CD14-positive monocyte (primary cell): ENCODE measurements around the gene SHB. TPM values are rescaled to one million over a fixed set of nuclear protein-coding genes. Genes with fewer than 3 reads are reported as not detected.

Experiments used
- DNase-seq, 3 donors: peaks; one replicate each; pipeline ENCODE4 v3.0.0-alpha.2; 2011 to 2022
- H2AFZ ChIP-seq: 2 replicates; pipeline ENCODE4 v1.6.0; 2012; ENCODE audit warnings: mild to moderate bottlenecking, low read depth, low read length, inconsistent platforms; ENCODE audit not compliant: insufficient read depth, poor library complexity, severe bottlenecking
- H3K27ac ChIP-seq, 2 donors: 1 replicate in 1 of 2; 2 replicates in 1 of 2; pipeline ENCODE4 v1.5.1; 2012 to 2013; ENCODE audit warnings: low read length in 2 of 2, control low read depth in 1 of 2, inconsistent platforms in 1 of 2, low read depth in 1 of 2, mild to moderate bottlenecking in 1 of 2
- H3K27me3 ChIP-seq, 2 donors: one replicate each; pipeline versions ENCODE4 v1.6.0 to v1.6.1; 2011 to 2013; ENCODE audit warnings: low read length in 2 of 2; ENCODE audit not compliant: control insufficient read depth in 2 of 2, insufficient read depth in 2 of 2
- H3K36me3 ChIP-seq, 2 donors: replicated peaks in 1 of 2; 1 replicate in 1 of 2; 2 replicates in 1 of 2; pipeline versions ENCODE4 v1.5.1 to v1.6.1; 2012 to 2013; ENCODE audit warnings: low read length in 2 of 2, control low read depth in 1 of 2, inconsistent platforms in 1 of 2, mild to moderate bottlenecking in 1 of 2; ENCODE audit not compliant: insufficient read depth in 2 of 2, control insufficient read depth in 1 of 2
- H3K4me1 ChIP-seq, 2 donors: 1 replicate in 1 of 2; 2 replicates in 1 of 2; pipeline versions ENCODE4 v1.5.1 to v1.6.1; 2012 to 2013; ENCODE audit warnings: low read length in 2 of 2, control low read depth in 1 of 2, inconsistent platforms in 1 of 2, mild to moderate bottlenecking in 1 of 2, moderate library complexity in 1 of 2; ENCODE audit not compliant: insufficient read depth in 2 of 2, control insufficient read depth in 1 of 2
- H3K4me2 ChIP-seq: replicated peaks from 2 replicates; pipeline ENCODE3; 2012; ENCODE audit warnings: low read length, moderate library complexity, mild to moderate bottlenecking; ENCODE audit not compliant: poor library complexity, severe bottlenecking; ENCODE audit errors: extremely low read depth
- H3K4me3 ChIP-seq, 3 experiments: fragments of 200-600 bp in 1 of 3; sonication (generic) in 1 of 3; replicated peaks in 1 of 3; 1 replicate in 2 of 3; 2 replicates in 1 of 3; pipeline ENCODE4 v1.5.1; 2011 to 2013; ENCODE audit warnings: low read length in 3 of 3, mild to moderate bottlenecking in 3 of 3, control low read depth in 2 of 3, low read depth in 2 of 3, inconsistent platforms in 1 of 3, moderate library complexity in 1 of 3
- H3K79me2 ChIP-seq: 2 replicates; pipeline ENCODE4 v1.6.0; 2012; ENCODE audit warnings: mild to moderate bottlenecking, control low read depth, inconsistent platforms, low read length, moderate library complexity; ENCODE audit not compliant: insufficient read depth
- H3K9ac ChIP-seq: 2 replicates; pipeline ENCODE4 v1.6.0; 2017; ENCODE audit warnings: low read length, mild to moderate bottlenecking; ENCODE audit not compliant: insufficient read depth, poor library complexity, severe bottlenecking
- H3K9me3 ChIP-seq, 2 donors: replicated peaks in 1 of 2; 1 replicate in 1 of 2; 2 replicates in 1 of 2; pipeline versions ENCODE4 v1.5.1 to v1.6.1; 2012 to 2013; ENCODE audit warnings: low read length in 2 of 2, control low read depth in 1 of 2; ENCODE audit not compliant: control insufficient read depth in 1 of 2, insufficient read depth in 1 of 2
- H4K20me1 ChIP-seq: 2 replicates; pipeline ENCODE4 v1.6.0; 2012; ENCODE audit warnings: mild to moderate bottlenecking, low read length, control low read depth, moderate library complexity; ENCODE audit not compliant: insufficient read depth
- H3K27ac Mint-ChIP-seq, 7 donors: one replicate each; pipeline ENCODE4 v1.8.0; 2020; ENCODE audit warnings: mild to moderate bottlenecking in 7 of 7, mixed read lengths in 7 of 7, moderate library complexity in 6 of 7, inconsistent platforms in 2 of 7
- H3K27me3 Mint-ChIP-seq, 3 donors: one replicate each; pipeline ENCODE4 v1.8.0; 2021 to 2022; ENCODE audit warnings: low read depth in 3 of 3, mild to moderate bottlenecking in 3 of 3, mixed read lengths in 3 of 3, moderate library complexity in 3 of 3, inconsistent platforms in 1 of 3
- H3K36me3 Mint-ChIP-seq, 2 donors: one replicate each; pipeline ENCODE4 v1.8.0; 2020; ENCODE audit warnings: mixed read lengths in 2 of 2, inconsistent platforms in 1 of 2, mild to moderate bottlenecking in 1 of 2
- H3K4me1 Mint-ChIP-seq: one replicate; pipeline ENCODE4 v1.8.0; 2020; ENCODE audit warnings: mild to moderate bottlenecking, mixed read lengths
- H3K4me3 Mint-ChIP-seq, 2 donors: one replicate each; pipeline ENCODE4 v1.8.0; 2020; ENCODE audit warnings: mild to moderate bottlenecking in 2 of 2, mixed read lengths in 2 of 2, moderate library complexity in 1 of 2
- H3K9me3 Mint-ChIP-seq, 7 donors: one replicate each; pipeline ENCODE4 v1.8.0; 2020 to 2022; ENCODE audit warnings: mixed read lengths in 7 of 7, mild to moderate bottlenecking in 6 of 7, moderate library complexity in 6 of 7, inconsistent platforms in 2 of 7
- CTCF ChIP-seq: fragments of 200-600 bp; IDR thresholded peaks from one replicate; pipeline ENCODE4 v1.8.0; 2022; ENCODE audit warnings: antibody characterized with exemption, mild to moderate bottlenecking
- WGBS: methylation state at CpG from one replicate; pipeline ENCODE4 v1.1.5; 2013; ENCODE audit warnings: missing lambda C conversion rate; ENCODE audit not compliant: insufficient coverage; 5-methylcytosine and 5-hydroxymethylcytosine counted together
- intact Hi-C, 2 donors: fragments of 100-400 bp; cut with micrococcal nuclease; formaldehyde crosslinking; loops; one replicate each; pipeline versions ENCODE4 v1.15.0 to v1.15.1; 2023
- polyA plus RNA-seq, 3 donors: library from polyadenylated mRNA; depleted of rRNA in 1 of 3; unstranded in 2 of 3; stranded (reverse) in 1 of 3; fragments of 300-500 nt in 2 of 3; fragments of >200 nt in 1 of 3; fragmentation: Illumina TruSeq in 2 of 3; gene quantifications; 1 replicate in 2 of 3; 2 replicates in 1 of 3; pipeline ENCODE4 v1.2.3, GENCODE V29; 2012 to 2021

SHB gene
- polyA plus RNA-seq, 3 donors, result 0.27 to 1.3 (median 0.31) TPM

GRCh38 chr9:38062106-38062497 lies 6.9 kb downstream of the SHB start:
- Histone ChIP-seq H4K20me1 (peaks cover 14% of the 10 kb centered on the region), H3K4me1 (peaks cover 4% of the 10 kb centered on the region in 2 donors), H2AFZ (no peak overlapping the region), H3K9me3 (no peaks in the 10 kb centered on the region), H3K9ac (no peak overlapping the region), H3K4me3 (no peak overlapping the region), H3K36me3 (no peaks in the 10 kb centered on the region), H3K27ac (no peak overlapping the region), H3K27me3 (peaks cover 0 to 3% of the 10 kb centered on the region in 2 donors), H3K79me2 (no peaks in the 10 kb centered on the region), H3K4me2 (no peak overlapping the region)
- WGBS, result no CpG with 5 or more reads among the region's 3 CpGs
- Mint-ChIP-seq H3K27me3 (peaks cover 9 to 16% (median 14%) of the 10 kb centered on the region in 3 donors), H3K4me1 (peaks cover 25% of the 10 kb centered on the region), H3K9me3 (no peaks in the 10 kb centered on the region), H3K36me3 (peaks cover 6 to 10% of the 10 kb centered on the region in 2 donors), H3K4me3 (no peak overlapping the region), H3K27ac (no peak overlapping the region)
- TF ChIP-seq CTCF, result no peak
- DNase-seq, result no peak
- intact Hi-C loops, result loop anchor here in 1 of 2 donors (10.0 kb wide), 2 partner anchors 47 to 97 kb away; no protein-coding TSS in a partner anchor

DNA sequence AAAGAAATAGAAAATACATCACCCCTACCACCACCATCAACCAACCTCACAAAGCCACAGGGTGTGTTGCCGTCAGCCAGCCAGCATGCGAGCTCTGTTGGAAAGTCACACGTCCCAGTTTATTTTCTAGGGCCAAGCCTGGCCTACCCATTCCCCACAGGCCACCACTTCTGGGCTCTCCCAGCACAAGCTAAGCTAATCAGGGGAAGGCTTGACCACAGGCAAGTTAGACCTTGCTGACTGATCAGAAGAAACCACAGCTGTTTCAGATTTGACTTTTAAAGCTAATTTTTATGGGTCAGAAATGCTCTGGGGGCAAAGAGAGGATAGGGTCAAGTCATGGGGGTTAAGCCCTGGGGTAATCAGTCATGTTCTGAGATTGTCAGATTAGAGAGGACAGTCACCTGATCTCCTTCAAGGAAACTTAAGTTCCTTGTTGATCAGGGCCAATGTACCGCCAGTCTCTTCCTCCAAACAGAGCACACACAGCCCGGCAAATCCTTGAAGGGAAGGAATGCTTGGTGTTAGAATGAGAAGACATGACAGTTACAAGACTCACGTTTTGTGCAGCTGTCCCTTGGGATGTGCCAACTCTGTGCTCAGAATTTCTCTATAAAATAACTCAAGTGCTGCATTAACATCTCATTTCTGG lies 7.6 kb downstream of the SHB start:
- DNase-seq, result no peak
- Mint-ChIP-seq H3K27me3 (peaks cover 3 to 10% (median 9%) of the 10 kb centered on the region in 3 donors), H3K27ac (no peak overlapping the region), H3K4me3 (no peak overlapping the region), H3K4me1 (peaks cover 18% of the 10 kb centered on the region), H3K36me3 (peaks cover 6 to 10% of the 10 kb centered on the region in 2 donors), H3K9me3 (no peaks in the 10 kb centered on the region)
- no peaks in the 10 kb centered on the region for H3K27me3 ChIP-seq
- intact Hi-C loops, result loop anchor here in 1 of 2 donors (10.0 kb wide), 2 partner anchors 47 to 97 kb away; no protein-coding TSS in a partner anchor
- no peaks in the 10 kb centered on the region for H3K79me2 ChIP-seq
- no peak for TF ChIP-seq CTCF
- H3K36me3 ChIP-seq, result no peaks in the 10 kb centered on the region
- H3K4me3 ChIP-seq, result no peak overlapping the region
- no peak overlapping the region for H2AFZ ChIP-seq
- no peak overlapping the region for H3K4me2 ChIP-seq
- H3K4me1 ChIP-seq, result no peaks in the 10 kb centered on the region
- H4K20me1 ChIP-seq, result peaks cover 8% of the 10 kb centered on the region
- H3K9me3 ChIP-seq, result no peaks in the 10 kb centered on the region
- no peak overlapping the region for H3K9ac ChIP-seq
- no peak overlapping the region for H3K27ac ChIP-seq
- WGBS, result 89% methylated on average over 3 of the region's 6 CpGs
